WTC11 (cell line): ENCODE measurements around the gene SF3B2. TPM values are rescaled to one million over a fixed set of nuclear protein-coding genes. Genes with fewer than 3 reads are reported as not detected.

Experiments used
- ATAC-seq: fragments of 200-7000 bp; cut with Tn5 transposase; 2 replicates; pipeline ENCODE4 v1.10.0; 2021; ENCODE audit warnings: mild to moderate bottlenecking, moderate library complexity
- CTCF ChIA-PET: fragments of 300-600 bp; sonication (Branson Sonifier 250); formaldehyde crosslinking; loops from one replicate; lab custom pipeline; 2021; ENCODE audit warnings: antibody characterized with exemption; lab: Charles Lee
- POLR2A ChIA-PET: fragments of 350-600 bp; sonication (Branson Sonifier 250); formaldehyde crosslinking; loops from one replicate; lab custom pipeline; 2021; ENCODE audit warnings: antibody characterized with exemption; lab: Charles Lee
- DNase-seq: peaks from one replicate; pipeline ENCODE4 v3.0.0; 2021; ENCODE audit warnings: low spot score
- H3K27ac Mint-ChIP-seq: 2 replicates; pipeline ENCODE4 v1.8.0; 2021; ENCODE audit warnings: mixed read lengths
- H3K27me3 Mint-ChIP-seq: 2 replicates; pipeline ENCODE4 v1.8.0; 2021; ENCODE audit warnings: low read depth, mild to moderate bottlenecking, moderate library complexity, mixed read lengths
- H3K36me3 Mint-ChIP-seq: 2 replicates; pipeline ENCODE4 v1.8.0; 2021; ENCODE audit warnings: mixed read lengths
- H3K4me1 Mint-ChIP-seq: 2 replicates; pipeline ENCODE4 v1.8.0; 2022; ENCODE audit warnings: mixed read lengths
- H3K4me3 Mint-ChIP-seq: 2 replicates; pipeline ENCODE4 v1.8.0; 2021; ENCODE audit warnings: mild to moderate bottlenecking, moderate library complexity, mixed read lengths
- H3K9me3 Mint-ChIP-seq: 2 replicates; pipeline ENCODE4 v1.8.0; 2021; ENCODE audit warnings: mixed read lengths
- AR ChIP-seq: fragments of 250-450 bp; sonication (Bioruptor Pico); IDR thresholded peaks from 2 replicates; pipeline ENCODE4 v1.9.0; 2021; ENCODE audit warnings: mild to moderate bottlenecking
- ARID4B ChIP-seq: sonication (generic); formaldehyde crosslinking; IDR thresholded peaks from 2 replicates; pipeline ENCODE4 v1.8.0; 2023; ENCODE audit warnings: missing genetic modification reagents, mild to moderate bottlenecking, borderline replicate concordance
- ATF1 ChIP-seq: sonication (generic); formaldehyde crosslinking; IDR thresholded peaks from 2 replicates; pipeline ENCODE4 v1.8.1; 2023; ENCODE audit warnings: mild to moderate bottlenecking, moderate library complexity, missing genetic modification reagents
- CDX4 ChIP-seq: fragments of 250-450 bp; sonication (Bioruptor Pico); IDR thresholded peaks from 2 replicates; pipeline ENCODE4 v1.9.0; 2021; ENCODE audit warnings: moderate library complexity, mild to moderate bottlenecking, inconsistent platforms, borderline replicate concordance
- CREB1 ChIP-seq: sonication (generic); formaldehyde crosslinking; IDR thresholded peaks from 2 replicates; pipeline ENCODE4 v1.8.0; 2023; ENCODE audit warnings: mild to moderate bottlenecking, missing genetic modification reagents
- E2F5 ChIP-seq: sonication (generic); formaldehyde crosslinking; IDR thresholded peaks from 2 replicates; pipeline ENCODE4 v1.8.1; 2022; ENCODE audit warnings: mild to moderate bottlenecking, moderate library complexity, missing genetic modification reagents
- ETV6 ChIP-seq: sonication (generic); formaldehyde crosslinking; IDR thresholded peaks from 2 replicates; pipeline ENCODE4 v1.8.1; 2022; ENCODE audit warnings: mild to moderate bottlenecking, missing genetic modification reagents
- FOXK1 ChIP-seq: sonication (generic); formaldehyde crosslinking; IDR thresholded peaks from 2 replicates; pipeline ENCODE4 v1.8.0; 2022; ENCODE audit warnings: mild to moderate bottlenecking, moderate library complexity, missing genetic modification reagents
- GABPB1 ChIP-seq: sonication (generic); formaldehyde crosslinking; IDR thresholded peaks from 2 replicates; pipeline ENCODE4 v1.8.1; 2023; ENCODE audit warnings: mild to moderate bottlenecking, missing genetic modification reagents
- HMGA2 ChIP-seq: fragments of 250-450 bp; sonication (Bioruptor Pico); IDR thresholded peaks from 2 replicates; pipeline ENCODE4 v1.4.0; 2021; ENCODE audit warnings: mild to moderate bottlenecking, moderate library complexity
- MYBL2 ChIP-seq: sonication (generic); formaldehyde crosslinking; IDR thresholded peaks from 2 replicates; pipeline ENCODE4 v1.8.1; 2023; ENCODE audit warnings: mild to moderate bottlenecking, moderate library complexity, missing genetic modification reagents
- NR3C1 ChIP-seq: sonication (generic); formaldehyde crosslinking; conservative IDR thresholded peaks from 2 replicates; pipeline ENCODE4 v1.8.1; 2023; ENCODE audit warnings: low read depth, mild to moderate bottlenecking, missing genetic modification reagents
- PRDM15 ChIP-seq: sonication (generic); formaldehyde crosslinking; IDR thresholded peaks from 2 replicates; pipeline ENCODE4 v1.8.0; 2022; ENCODE audit warnings: missing genetic modification reagents
- RELA ChIP-seq: sonication (generic); formaldehyde crosslinking; IDR thresholded peaks from 2 replicates; pipeline ENCODE4 v1.8.1; 2022; ENCODE audit warnings: missing genetic modification reagents, mild to moderate bottlenecking, borderline replicate concordance
- RORB ChIP-seq: fragments of 250-450 bp; sonication (Bioruptor Pico); IDR thresholded peaks from 2 replicates; pipeline ENCODE4 v1.9.0; 2021; ENCODE audit warnings: mild to moderate bottlenecking
- SOX15 ChIP-seq: fragments of 250-450 bp; sonication (Bioruptor Pico); IDR thresholded peaks from 2 replicates; pipeline ENCODE4 v1.9.0; 2021; ENCODE audit warnings: mild to moderate bottlenecking
- TEAD4 ChIP-seq: sonication (generic); formaldehyde crosslinking; IDR thresholded peaks from 2 replicates; pipeline ENCODE4 v1.8.0; 2022; ENCODE audit warnings: mild to moderate bottlenecking, missing genetic modification reagents
- ZNF532 ChIP-seq: fragments of 250-450 bp; sonication (Bioruptor Pico); IDR thresholded peaks from 2 replicates; pipeline ENCODE4 v1.9.0; 2021; ENCODE audit warnings: mild to moderate bottlenecking, borderline replicate concordance
- total RNA-seq: library from RNA; stranded (reverse); gene quantifications from 3 replicates; pipeline ENCODE4 v1.2.3, GENCODE V29; 2021

The SF3B2 gene
- total RNA-seq, 1 experiment from 2014 or later, result 295 TPM

GRCh38 chr11:66055021-66055420, 2.9 kb downstream of the SF3B2 start:
- H3K27ac Mint-ChIP-seq, result no peak overlapping the region

More at GRCh38 chr11:66055021-66055420, 2.9 kb downstream of the SF3B2 start:
- no peak for DNase-seq
- Mint-ChIP-seq H3K27me3 (no peaks in the 10 kb centered on the region), H3K4me3 (no peak overlapping the region), H3K9me3 (no peaks in the 10 kb centered on the region)
- TF ChIP-seq ATF1 (CRISPR knock-in tag) (no peak), RELA (CRISPR knock-in tag) (no peak), RORB (CRISPR knock-in tag) (no peak), GABPB1 (CRISPR knock-in tag) (no peak), HMGA2 (no peak), FOXK1 (CRISPR knock-in tag) (no peak), CREB1 (no peak), TEAD4 (no peak), NR3C1 (CRISPR knock-in tag) (no peak), ZNF532 (CRISPR knock-in tag) (no peak), CDX4 (no peak), MYBL2 (CRISPR knock-in tag) (no peak), SOX15 (no peak), PRDM15 (CRISPR knock-in tag) (no peak), ETV6 (CRISPR knock-in tag) (no peak), AR (no peak), E2F5 (no peak), ARID4B (no peak)
- TF ChIP-seq, all 79 proteins: peak for 0
- ATAC-seq, result no peak
- Mint-ChIP-seq H3K36me3 (peaks cover 60% of the 10 kb centered on the region), H3K4me1 (peaks cover 21% of the 10 kb centered on the region)
- CTCF ChIA-PET, result no interaction called here
- POLR2A ChIA-PET, result no interaction called here
